GM20000 (cell line): Measurements from ENCODE around the gene FMNL2.
"Not testable (repeated sequence)": the region's sequence is repeated elsewhere in the genome, so short reads cannot be mapped to it uniquely, and the experiment has no call there.

ENCODE experiments used
- DNase-seq: peaks from one replicate; pipeline ENCODE4 v3.0.0; 2012; ENCODE audit warnings: low spot score
- CTCF ChIP-seq: IDR thresholded peaks from 2 replicates; pipeline ENCODE4 v1.5.1; 2012; ENCODE audit warnings: mild to moderate bottlenecking, control low read depth; ENCODE audit errors: extremely low read depth, missing control alignments

The FMNL2 gene

GRCh38 chr2:152379089-152379488, 44.1 kb downstream of the FMNL2 start:
- TF ChIP-seq CTCF = no peak
- DNase-seq = no peak

GRCh38 chr2:152380261-152381055, 45.5 kb downstream of the FMNL2 start:
- TF ChIP-seq CTCF = no peak
- DNase-seq = no peak

- no peak for DNase-seq
- TF ChIP-seq CTCF = no peak
These were observed 48.7 kb downstream of the FMNL2 start for GRCh38 chr2:152383702-152384101.

- no peak for TF ChIP-seq CTCF
- DNase-seq = no peak
These were observed 50.0 kb downstream of the FMNL2 start for GRCh38 chr2:152384992-152385391.

- DNase-seq = no peak
- TF ChIP-seq CTCF = no peak
These were observed 50.7 kb downstream of the FMNL2 start for GRCh38 chr2:152385650-152386049.

- DNase-seq = no peak
- TF ChIP-seq CTCF = no peak
These were observed 51.3 kb downstream of the FMNL2 start for GRCh38 chr2:152386266-152386665.

- no peak for DNase-seq
- TF ChIP-seq CTCF = no peak
These were observed 52.1 kb downstream of the FMNL2 start for GRCh38 chr2:152387041-152387440.

- DNase-seq = not testable (repeated sequence)
These were observed 53.3 kb downstream of the FMNL2 start for GRCh38 chr2:152388269-152388668.
